Mesenteric fat pad (tissue), 1 donor: Measurements from ENCODE around the gene DYDC1. TPM values are rescaled to one million over a fixed set of nuclear protein-coding genes. Genes with fewer than 3 reads are reported as not detected.

Experiments
- total RNA-seq: library from RNA; stranded (reverse); fragmentation: NEBNext Ultra II Directional; extraction: Animal tissue kit (Norgen Biotek cat#: 25700); gene quantifications from one replicate; pipeline ENCODE4 v1.2.1, GENCODE V29; 2021
- donor health status: DM: yes; HTN: yes; CAD: no.

Gene DYDC1
- total RNA-seq, 1 donor from 2014 or later, result not detected

Other genes starting within 250 kb of the DYDC1 start
- gene PLAC9, start 224.0 kb downstream of the DYDC1 start, total RNA-seq, result 94.2 TPM
- 456 TPM for gene ANXA11, start 151.2 kb downstream of the DYDC1 start, total RNA-seq
- gene MAT1A, start 67.1 kb downstream of the DYDC1 start, total RNA-seq, result 0.13 TPM
- not detected for gene DYDC2, start within 50 bp of the DYDC1 start, total RNA-seq
- 500 TPM for gene PRXL2A, start 51.8 kb upstream of the DYDC1 start, total RNA-seq
- 177 TPM for gene TSPAN14, start 97.6 kb upstream of the DYDC1 start, total RNA-seq
- 0.35 TPM for gene SH2D4B, start 181.1 kb upstream of the DYDC1 start, total RNA-seq